GM18868 (cell line): ENCODE data around the gene SLC6A12.
"Not testable (repeated sequence)": the region's sequence is repeated elsewhere in the genome, so short reads cannot be mapped to it uniquely, and the experiment has no call there.

Experiments
- ATAC-seq: cut with Tn5 transposase; IDR thresholded peaks from one replicate; pipeline ENCODE4 v1.9.1; 2021; ENCODE audit warnings: mild to moderate bottlenecking, moderate library complexity; ENCODE audit not compliant: unreplicated experiment

Gene SLC6A12

DNA sequence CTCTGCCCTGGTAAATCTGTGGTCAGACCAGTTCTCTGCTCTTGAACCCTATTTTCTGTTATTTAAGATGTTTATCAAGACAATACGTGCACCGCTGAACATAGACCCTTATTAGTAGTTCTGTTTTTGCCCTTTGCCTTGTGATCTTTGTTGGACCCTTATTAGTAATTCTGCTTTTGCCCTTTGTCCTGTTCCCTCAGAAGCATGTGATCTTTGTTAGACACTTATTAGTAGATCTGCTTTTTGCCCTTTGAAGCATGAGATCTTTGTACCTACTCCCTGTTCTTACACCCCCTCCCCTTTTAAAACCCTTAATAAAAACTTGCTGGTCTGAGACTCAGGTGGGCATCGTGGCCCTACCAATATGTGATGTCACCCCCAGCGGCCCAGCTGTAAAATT lies 22.0 kb upstream of the SLC6A12 start:
- ATAC-seq = not testable (repeated sequence)

DNA sequence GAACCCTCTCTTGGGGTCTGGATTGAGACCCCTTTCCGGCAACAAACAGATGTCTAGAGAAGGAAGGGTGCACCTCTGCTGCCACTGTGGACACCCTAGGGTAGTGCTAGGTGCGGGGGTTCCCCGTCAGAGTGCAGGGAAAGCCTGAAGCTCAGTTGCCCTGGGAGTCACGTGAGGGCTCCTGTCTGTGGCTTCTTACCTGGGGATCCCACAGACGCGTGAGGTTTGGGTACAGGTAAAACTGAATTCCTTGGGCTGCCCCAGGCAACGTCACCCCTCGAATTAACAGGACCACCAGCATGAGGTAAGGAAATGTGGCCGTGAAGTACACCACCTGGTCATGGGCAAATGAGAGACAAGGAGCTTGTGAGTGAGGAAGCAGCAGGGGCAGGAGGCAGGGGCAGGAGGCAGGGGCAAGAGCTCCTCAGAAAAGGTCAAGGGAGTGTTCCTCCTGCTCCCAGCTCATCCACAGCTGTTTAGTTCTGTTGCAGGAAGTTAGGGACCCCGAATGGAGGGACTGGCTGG lies 21.0 kb upstream of the SLC6A12 start:
- no peak for ATAC-seq

DNA sequence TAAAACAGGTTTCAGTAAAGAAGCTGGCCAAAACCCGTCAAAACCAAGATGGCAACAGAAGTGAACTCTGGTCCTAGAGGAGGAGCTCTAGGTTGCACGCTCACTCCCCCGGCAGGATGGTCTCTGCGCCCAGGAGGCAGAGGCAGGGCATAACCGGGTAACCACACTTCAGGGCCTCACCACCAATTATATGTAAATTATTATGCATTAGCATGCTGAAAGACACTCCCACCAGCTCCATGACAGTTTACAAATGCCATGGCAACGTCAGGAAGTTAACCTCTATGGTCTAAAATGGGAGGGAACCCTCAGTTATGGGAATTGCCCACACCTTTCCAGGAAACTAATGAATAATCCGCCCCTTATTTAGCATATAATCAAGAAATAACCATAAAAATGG lies 20.1 kb upstream of the SLC6A12 start:
- no peak for ATAC-seq

DNA sequence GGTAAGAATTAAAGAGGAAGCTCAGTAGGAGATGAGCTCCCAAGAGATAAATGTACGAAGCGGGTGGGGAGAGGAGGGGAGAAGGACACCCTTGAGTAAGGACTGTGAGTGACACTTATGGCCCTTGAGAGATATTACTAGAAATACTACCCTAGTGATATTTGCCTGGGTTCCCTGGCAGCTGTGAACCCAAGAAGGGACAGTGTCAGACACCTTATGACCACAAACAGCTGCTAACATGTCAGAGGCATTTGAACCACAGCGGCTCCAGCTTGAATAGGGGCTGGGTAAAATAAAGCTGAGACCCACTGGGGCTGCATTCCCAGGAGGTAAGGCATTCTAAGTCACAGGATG lies 19.6 kb upstream of the SLC6A12 start:
- ATAC-seq = no peak

DNA sequence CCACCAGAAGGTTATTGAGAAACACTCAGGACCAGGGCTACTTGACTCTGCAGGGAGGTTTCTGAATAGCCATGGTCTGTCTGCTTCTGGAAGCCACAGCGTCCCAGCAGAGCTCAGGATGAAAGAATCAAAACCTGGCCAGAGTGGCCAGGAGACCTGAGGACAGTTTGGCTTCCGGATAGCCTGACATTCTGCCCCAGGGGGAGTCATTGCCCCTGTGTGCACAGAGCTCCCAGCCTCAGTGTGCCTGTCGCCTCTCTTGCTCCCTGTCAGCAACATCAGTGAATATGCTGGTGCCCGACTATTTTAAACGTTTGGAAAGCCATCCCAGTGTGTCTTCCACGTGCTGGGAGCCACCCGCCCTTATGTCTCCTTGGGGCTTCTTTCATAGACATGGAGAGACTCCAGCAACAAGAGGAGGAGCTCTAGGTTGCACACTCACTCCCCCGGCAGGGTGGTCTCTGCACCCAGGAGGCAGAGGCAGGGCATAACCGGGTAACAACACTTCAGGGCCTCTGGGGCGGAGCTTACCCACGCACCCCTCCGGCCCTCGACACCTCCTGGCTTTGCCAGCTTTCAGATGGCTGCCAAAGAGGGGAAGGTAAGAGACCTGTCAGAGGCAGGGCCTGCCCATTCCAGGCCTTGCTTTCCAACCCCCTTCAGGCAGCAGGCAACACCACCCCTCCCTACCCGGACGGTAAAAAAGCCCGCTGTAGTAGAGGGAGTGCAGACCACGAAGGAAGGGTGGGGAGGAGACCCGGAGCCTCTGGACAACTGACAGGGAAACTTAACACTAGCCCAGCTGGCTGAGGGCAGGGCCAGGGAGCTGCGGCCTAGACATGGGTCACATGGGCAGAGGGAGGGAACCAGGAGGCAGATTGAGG lies 19.0 kb upstream of the SLC6A12 start:
- ATAC-seq = no peak

DNA sequence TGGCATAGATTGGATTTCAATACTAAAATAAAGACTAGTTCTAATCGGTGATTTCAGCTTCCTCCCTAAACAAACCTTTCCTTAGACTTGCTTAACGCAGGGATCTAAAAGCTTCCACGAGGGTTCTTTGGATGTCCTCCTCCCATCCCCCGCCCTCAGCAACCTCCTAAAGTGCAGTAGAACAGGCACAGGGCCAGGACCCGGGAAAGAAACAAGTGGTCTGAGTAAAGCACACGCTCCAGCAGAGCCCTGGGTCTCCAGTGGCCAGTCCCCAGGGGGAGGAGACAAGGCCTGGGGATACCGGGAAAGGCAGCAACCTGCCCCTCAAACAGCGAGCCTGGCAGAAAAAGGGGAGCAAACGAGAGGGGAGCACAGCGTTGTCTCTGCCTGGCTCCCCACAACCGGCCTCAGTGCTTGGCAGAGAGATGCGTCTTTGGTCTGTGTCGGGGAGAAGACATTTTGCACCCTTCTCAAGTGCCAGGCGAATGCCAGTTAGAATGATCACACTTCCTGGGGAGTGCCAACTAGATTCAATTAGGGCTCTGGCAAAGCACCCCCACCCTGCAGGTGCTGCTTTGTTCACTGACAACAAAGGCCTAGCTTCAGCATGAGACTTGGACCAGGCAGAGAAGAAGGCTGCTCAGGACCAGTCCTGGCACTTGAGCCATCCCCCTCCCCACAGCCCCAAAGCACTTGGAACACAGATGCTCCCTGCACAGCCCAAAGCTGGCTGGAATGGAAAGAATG lies 17.1 kb upstream of the SLC6A12 start:
- ATAC-seq = no peak

DNA sequence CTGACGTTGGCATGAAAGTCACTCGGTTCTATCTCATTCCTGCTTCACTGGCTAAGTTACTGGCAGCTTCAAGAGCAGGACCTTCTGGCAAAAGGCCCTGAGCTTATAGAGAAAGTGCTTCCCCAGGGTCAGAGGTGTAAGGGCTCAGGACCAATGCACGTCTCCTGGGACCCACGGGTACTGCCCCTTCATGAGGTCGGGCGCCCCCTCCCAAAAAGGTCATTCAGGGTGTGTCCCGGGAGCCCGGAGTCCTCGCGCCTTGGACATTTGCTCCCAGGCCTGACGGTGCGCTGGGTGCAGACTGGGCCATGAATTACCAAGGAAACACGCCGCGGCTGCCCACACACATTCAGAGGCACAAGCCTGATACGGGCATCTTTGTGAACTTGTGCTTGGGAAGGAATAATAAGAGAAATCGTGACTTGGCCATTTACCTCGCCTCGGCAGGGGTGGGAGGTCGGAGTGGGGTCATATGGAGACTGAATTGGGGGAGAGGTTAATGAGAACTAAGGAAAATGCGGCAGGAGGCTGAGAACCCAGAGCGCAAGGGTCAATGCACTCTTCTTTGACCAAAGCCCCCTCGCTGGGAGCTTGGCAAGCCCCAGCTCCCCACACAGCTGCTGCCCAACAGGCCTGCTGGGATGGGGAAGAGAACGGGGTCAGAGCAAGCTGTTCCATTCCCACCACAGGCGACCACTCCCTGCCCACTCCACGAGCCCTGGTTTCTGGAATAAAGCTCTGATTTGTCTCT lies 15.7 kb upstream of the SLC6A12 start:
- no peak for ATAC-seq

DNA sequence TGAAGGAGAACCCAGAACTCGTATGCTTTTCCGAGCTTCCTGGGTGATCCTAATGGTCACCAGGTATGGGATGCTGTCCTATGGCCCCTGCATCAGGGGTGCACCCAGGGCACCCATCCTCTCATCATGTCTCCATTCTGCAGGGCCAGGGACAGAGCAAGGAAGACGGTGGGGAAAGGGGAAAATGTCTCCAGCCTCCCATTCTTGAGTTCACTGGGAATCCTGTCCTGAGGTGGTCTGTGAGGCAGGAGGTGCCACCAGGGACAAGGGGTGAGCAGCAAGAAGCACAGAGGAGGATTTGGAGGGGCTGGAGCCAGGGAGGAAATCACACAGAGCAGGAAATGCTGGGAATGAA lies 14.9 kb upstream of the SLC6A12 start:
- ATAC-seq = no peak

DNA sequence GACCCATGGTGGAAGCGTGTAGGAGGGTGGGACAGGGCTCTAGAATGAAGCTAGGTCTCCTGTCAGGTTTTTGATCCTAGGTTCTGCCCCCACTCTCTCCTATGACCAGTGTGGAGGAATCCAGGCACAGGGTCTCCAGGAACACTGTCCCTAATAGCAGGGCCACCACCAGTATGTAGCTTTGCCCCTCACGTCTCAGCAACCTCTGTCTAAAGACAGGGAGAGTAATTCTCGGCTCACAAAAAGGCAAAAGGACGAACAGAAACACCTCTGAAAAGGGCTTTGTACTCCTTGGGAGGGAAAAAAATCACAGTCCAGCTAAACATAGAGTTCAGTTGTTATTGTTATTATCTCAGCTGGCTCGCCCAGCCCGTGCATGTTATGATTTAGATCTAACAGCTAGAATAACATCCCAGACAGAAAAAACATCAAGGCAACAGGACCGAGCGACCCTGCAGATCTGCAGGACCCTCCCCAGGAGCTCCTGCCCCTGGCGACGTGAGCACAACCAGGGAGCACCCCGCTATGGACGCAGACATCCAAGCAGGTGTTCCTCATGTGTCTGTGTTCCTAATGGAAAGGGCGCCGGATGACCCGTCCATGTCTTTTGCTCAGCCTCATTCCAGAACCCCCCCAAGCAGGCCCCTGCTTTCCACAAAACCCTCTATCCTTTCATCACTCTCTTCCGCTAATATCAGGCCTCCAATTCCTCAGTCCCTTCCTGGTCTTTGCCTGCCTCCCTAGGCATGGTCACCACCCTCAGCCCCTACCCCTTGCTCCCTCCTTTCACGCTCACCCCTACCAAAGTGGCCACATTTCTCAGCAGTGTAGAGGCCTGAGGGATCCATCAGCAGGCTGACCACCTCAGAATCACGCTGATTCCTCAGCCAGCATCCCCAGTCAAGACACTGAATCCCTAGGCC lies 14.2 kb upstream of the SLC6A12 start:
- no peak for ATAC-seq

DNA sequence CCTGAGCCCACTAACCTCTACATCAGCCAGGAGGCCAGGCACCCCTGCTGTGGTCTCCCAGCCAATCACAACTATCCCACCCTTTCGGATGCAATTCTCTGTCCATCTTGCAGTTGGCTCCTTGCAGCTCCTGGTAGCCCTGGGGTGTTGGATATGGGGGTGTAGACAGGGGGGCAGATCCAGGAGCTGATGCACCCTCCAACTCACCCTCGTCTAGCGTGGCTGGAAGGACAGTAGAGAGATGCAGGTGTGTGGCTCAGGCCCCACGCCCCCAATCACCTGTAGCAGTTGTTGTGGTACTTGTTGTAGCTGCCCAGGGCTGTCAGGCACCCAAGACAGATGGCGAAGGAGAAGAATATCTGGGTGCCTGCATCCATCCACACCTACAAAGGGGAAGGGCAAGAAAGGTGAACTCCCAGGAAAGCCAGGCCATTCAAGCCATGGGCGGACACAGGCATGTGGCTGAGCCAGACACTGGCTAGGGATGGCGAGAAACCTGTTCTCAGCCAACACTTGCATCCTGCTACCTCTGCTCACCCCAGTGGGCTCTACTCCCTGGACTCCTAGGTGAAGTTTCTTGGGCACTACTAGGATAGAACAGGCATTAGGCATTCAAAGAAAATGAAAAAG lies 13.4 kb upstream of the SLC6A12 start:
- no peak for ATAC-seq

DNA sequence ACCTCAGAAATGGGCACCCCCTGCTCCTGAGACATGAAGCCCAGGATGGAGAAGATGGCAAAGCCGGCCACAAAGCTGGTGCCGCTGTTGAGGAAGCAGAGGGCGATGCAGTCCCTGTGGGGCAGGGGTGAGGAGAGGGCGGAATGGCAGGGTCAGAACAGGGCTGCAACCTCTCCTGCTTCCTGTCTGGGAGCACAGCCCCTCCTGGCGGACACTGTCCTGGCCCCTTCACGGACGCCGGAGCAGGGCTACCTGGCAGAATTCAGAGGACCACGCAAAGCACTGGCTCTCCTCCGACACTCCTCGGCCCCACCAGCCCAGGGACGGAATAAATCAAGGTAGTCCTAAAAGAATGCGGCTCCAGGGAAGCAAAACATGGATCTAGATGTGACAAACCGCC lies 12.4 kb upstream of the SLC6A12 start:
- ATAC-seq = no peak

DNA sequence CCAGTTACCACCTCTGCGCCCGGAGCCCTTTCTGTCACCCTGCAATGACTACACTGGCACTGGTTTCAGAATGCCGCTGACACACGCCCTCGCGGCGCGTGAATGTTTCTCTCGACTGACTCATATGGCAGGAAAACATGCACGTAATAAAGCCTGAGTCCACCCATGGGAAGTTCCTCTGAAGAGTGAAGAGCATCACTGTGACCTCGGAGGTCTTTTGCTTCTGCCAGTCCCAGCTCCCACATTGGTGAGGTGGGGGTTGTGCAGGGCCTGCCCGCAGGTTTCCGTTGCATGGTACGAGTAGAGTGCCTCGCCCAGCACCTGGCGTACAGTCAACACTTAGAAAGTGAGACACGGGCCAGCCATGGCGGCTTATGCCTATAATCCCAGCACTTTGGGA lies 11.1 kb upstream of the SLC6A12 start:
- ATAC-seq = no peak

DNA sequence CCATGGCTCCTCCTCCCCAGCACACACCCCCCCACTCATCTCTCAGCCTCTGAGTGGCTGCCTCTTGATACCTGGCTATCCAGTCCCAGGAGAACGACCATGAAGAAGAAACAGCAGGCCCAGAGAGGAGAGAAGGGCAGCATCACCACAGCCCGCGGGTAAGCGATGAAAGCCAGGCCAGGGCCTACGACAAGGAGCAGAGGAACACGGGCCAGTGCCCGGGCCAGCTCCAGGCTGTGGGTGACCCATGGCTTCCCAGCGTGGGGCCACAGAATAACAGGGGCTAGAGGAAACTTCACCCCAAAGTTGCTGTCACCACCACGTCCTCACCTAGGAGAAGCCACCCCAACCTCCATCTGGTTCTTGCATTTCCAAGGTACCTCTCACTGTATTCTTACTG lies 10.4 kb upstream of the SLC6A12 start:
- ATAC-seq = no peak

DNA sequence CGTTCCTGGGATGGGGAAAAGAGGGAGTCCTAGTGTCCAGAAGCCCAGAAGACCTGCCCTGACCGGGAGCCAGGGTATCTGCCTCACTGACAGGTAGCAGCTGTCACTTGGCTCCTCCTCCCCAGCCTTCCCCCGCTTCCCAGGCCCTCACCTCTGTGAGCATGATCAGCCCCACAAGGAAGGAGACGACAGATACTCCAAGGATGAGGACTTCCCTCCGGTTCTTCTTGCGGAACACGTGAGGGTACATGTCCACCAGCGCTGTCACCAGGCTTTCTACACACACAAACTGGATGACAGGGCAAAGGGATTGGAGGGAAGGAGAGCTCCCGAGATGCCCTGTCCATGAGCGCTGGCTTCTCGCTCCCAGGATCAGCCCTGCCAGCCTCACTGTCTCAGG lies 9.9 kb upstream of the SLC6A12 start:
- no peak for ATAC-seq

DNA sequence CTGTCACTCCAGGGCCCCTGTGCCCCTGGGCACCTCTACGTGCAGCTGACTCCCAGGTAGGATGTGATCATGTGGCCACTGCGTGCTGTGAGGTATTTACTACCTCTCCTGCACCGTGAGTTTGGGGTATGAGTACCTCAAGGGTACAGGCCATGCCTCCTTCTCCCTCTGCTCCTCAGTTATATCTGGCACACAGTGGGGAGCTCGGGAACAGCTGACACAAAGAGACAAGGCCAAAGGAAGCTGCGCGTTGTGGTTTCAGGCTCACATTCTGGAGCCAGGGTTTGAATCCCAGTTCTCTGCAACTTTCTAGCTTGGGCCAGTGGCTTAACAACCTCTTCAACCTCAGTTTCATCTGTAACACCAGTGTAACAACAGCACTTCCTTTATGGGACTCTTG lies 7.8 kb upstream of the SLC6A12 start:
- no peak for ATAC-seq

DNA sequence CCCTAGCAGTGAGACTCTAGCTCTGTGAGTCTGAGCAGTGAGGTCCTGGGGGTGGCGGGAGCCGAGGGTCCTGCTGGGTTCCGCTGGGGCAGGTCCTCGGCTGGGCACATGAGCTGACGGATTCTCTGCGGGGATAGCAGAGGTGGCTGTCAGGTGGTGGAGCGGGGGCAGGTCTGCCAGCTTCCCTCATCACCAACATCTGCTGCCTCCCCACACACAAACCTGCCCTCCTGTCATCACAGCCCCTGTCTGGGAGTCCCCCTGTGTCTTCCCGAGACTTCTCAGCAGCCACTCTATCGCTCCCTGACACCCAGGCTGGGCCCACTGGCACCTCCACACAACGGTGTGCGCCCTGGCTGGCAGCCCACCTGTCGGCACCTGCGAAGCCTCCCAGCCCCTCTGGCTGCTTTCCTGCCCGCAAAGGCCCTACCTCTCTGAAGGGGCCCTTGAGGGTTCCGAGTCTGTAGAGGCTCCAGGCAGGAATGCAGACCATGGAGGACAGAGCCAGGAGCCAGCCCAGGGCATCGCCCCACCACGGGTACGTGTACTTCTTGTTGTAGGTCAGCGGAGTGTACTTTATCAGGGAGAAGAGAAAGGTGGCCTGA lies 7.1 kb upstream of the SLC6A12 start:
- no peak for ATAC-seq

DNA sequence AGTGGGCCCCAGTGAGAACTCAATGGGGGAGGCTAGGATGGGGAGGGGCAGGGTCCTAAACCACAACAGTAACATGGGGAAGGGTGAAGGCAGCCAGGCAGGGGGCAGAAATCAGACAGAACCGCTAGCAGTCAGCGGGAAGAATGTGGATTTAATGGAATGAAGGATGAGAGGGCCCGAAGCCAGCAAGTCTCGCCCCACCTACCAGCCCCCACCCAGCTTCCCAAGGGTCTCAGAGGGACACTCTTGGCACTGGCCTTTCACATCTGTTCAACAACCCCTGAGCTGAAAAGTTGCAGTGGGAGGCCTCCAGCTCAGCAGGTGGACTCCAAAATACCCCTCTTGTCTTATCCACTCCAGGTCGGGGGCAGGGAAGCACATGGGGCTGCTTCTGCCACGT lies 6.5 kb upstream of the SLC6A12 start:
- no peak for ATAC-seq

DNA sequence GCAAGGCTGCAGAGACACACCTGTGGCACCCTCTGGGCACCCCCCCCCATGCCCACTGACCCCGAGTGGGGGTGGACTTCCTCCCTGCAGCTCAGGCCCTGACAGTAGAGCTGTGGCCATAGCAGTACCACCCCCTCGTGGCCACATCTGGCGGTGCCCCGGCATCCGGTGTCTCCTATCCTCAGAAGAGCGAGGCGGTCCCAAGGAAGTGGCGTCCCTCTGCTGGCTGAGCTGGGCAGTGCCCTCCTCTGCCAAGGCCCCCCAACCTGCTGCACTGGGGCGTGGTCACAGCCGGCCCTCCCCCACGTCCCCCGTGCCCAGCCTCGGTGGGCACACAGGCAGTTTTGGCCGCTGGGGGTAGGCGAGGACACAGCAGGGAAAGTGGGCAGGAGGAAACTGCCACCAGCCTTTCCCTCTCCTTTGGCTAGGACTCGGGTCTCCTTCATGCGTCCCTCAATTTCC lies 6.0 kb upstream of the SLC6A12 start:
- peak; percentile 52 for ATAC-seq
